ENCODE measurements around the gene RAET1G.

The RAET1G gene

DNA sequence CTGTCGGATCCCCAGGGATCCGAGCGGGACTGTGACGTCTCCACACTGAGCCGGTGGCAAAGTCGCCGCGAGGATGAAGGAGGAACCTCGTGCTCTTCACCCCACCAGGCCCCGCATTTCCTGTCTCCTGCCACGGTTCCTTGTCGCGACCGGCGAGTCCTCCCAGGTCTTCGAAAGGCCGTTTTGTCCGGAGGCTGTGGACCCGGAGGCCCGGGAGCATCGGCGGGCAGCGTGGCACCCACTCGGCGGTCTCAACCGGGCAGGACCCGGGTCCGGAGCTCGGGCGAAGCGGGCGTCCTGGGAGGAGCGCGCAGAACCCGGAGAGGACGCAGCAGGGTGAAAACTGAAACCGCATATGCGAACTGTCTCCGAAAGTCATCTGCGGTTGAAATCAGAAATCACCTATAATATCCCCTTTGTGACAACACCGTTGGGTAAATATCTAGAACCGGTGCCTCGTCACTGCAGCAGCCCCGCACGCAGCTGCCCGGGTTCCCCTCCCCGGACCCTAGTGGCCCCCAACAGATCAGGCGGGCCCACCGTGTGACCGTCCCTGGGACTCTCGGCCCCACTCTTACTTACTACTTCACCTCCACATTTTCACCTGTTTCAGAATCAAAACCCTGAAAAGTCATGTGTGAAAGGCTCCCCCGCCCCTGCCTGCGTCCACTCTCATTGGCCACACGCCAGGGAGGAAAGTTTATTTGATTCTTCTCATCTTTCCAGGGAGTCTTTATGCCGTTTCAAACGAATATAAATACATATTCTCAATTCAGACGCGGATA is 15.8 kb upstream of the RAET1G start:
- TF ChIP-seq POLR2AphosphoS5 (IDR thresholded peaks at IDR 0.05; ENCODE audit: low read depth, low read length), result no peak
- TF ChIP-seq FOXP2 (optimal IDR thresholded peaks at IDR 0.05; ENCODE audit: borderline replicate concordance, extremely low read depth, extremely low read length, insufficient read depth), result no peak
- TF ChIP-seq, protein P1, sequence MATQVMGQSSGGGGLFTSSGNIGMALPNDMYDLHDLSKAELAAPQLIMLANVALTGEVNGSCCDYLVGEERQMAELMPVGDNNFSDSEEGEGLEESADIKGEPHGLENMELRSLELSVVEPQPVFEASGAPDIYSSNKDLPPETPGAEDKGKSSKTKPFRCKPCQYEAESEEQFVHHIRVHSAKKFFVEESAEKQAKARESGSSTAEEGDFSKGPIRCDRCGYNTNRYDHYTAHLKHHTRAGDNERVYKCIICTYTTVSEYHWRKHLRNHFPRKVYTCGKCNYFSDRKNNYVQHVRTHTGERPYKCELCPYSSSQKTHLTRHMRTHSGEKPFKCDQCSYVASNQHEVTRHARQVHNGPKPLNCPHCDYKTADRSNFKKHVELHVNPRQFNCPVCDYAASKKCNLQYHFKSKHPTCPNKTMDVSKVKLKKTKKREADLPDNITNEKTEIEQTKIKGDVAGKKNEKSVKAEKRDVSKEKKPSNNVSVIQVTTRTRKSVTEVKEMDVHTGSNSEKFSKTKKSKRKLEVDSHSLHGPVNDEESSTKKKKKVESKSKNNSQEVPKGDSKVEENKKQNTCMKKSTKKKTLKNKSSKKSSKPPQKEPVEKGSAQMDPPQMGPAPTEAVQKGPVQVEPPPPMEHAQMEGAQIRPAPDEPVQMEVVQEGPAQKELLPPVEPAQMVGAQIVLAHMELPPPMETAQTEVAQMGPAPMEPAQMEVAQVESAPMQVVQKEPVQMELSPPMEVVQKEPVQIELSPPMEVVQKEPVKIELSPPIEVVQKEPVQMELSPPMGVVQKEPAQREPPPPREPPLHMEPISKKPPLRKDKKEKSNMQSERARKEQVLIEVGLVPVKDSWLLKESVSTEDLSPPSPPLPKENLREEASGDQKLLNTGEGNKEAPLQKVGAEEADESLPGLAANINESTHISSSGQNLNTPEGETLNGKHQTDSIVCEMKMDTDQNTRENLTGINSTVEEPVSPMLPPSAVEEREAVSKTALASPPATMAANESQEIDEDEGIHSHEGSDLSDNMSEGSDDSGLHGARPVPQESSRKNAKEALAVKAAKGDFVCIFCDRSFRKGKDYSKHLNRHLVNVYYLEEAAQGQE (IDR thresholded peaks at IDR 0.05; ENCODE audit: insufficient read depth in 1 of 2, low read depth in 2 of 2, low read length in 2 of 2), result no peak
- TF ChIP-seq SIN3A (IDR thresholded peaks at IDR 0.05; ENCODE audit: borderline replicate concordance, insufficient read depth, low read length), result no peak
- TF ChIP-seq TAF1 (IDR thresholded peaks at IDR 0.05; ENCODE audit: borderline replicate concordance, insufficient read depth, low read length), result no peak

DNA sequence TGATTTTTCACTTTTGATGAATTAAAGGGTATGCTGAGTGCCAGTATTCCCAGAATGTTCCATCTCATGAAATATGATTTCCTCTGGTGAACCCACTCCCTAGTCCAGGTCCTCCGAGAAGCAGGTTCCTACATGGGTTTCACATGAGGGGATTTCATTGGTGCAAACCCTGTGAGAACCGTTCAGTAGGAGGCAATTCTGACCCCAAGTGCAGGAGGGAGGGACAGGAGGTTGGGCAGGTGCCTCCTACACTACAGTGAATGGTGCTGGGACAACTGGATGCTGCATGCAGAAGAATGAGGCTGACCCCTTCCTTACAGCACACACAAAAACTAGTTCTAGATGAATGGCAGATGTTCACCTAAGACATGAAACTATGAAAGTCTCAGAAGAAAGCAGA is 13.8 kb upstream of the RAET1G start:
- no peak for TF ChIP-seq POLR2AphosphoS5 (IDR thresholded peaks at IDR 0.05; ENCODE audit: low read depth, low read length)
- no peak for TF ChIP-seq FOXP2 (optimal IDR thresholded peaks at IDR 0.05; ENCODE audit: borderline replicate concordance, extremely low read depth, extremely low read length, insufficient read depth)
- TF ChIP-seq, protein P1 (IDR thresholded peaks at IDR 0.05; ENCODE audit: insufficient read depth in 1 of 2, low read depth in 2 of 2, low read length in 2 of 2), result no peak
- TF ChIP-seq TAF1 (IDR thresholded peaks at IDR 0.05; ENCODE audit: borderline replicate concordance, insufficient read depth, low read length), result no peak
- TF ChIP-seq SIN3A (IDR thresholded peaks at IDR 0.05; ENCODE audit: borderline replicate concordance, insufficient read depth, low read length), result no peak

DNA sequence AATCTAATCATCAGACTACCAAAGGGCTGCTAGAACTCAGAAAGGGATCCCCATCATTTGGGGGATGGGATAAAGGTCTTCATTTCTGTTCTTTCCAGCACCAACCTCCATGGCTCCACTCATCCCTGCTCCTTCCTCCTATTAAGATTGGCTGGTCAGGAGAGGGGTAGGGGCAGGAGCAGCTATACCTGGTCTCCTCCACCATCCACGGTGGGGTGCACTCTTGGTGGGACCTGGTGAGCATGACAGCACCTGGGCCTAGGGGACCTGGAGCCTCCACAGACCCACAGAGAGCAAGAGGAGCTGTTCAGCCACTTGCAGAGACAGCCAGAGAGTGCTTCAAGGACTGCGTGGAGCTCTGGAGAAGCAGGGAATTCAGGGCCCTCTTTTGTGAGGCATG is 12.7 kb upstream of the RAET1G start:
- TF ChIP-seq, protein P1 (IDR thresholded peaks at IDR 0.05; ENCODE audit: insufficient read depth in 1 of 2, low read depth in 2 of 2, low read length in 2 of 2), result no peak
- TF ChIP-seq POLR2AphosphoS5 (IDR thresholded peaks at IDR 0.05; ENCODE audit: low read depth, low read length), result no peak
- no peak for TF ChIP-seq TAF1 (IDR thresholded peaks at IDR 0.05; ENCODE audit: borderline replicate concordance, insufficient read depth, low read length)
- no peak for TF ChIP-seq SIN3A (IDR thresholded peaks at IDR 0.05; ENCODE audit: borderline replicate concordance, insufficient read depth, low read length)
- no peak for TF ChIP-seq FOXP2 (optimal IDR thresholded peaks at IDR 0.05; ENCODE audit: borderline replicate concordance, extremely low read depth, extremely low read length, insufficient read depth)

DNA sequence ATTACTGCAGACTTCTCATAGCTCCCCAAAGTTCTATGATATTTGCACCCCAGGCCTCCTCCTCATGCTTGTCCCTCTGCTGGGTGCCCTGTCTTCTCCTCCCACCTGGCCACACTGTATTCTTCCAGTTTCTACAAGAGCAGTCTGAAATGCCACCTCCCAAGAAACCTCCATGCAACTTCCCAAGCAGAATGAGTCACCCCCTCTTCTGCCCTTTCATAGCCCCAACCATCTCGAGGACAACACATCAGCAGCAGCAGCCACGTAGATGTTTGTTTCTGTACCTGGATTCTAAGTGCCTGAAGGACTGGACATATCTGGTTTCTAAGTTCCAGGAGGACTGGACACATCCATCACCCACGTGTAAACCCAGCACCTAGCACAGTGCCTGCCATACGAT is 12.3 kb upstream of the RAET1G start:
- TF ChIP-seq SIN3A (IDR thresholded peaks at IDR 0.05; ENCODE audit: borderline replicate concordance, insufficient read depth, low read length) (no peak), POLR2AphosphoS5 (IDR thresholded peaks at IDR 0.05; ENCODE audit: low read depth, low read length) (no peak), FOXP2 (optimal IDR thresholded peaks at IDR 0.05; ENCODE audit: borderline replicate concordance, extremely low read depth, extremely low read length, insufficient read depth) (no peak), TAF1 (IDR thresholded peaks at IDR 0.05; ENCODE audit: borderline replicate concordance, insufficient read depth, low read length) (no peak)
- TF ChIP-seq, protein P1 (IDR thresholded peaks at IDR 0.05; ENCODE audit: insufficient read depth in 1 of 2, low read depth in 2 of 2, low read length in 2 of 2), result no peak

Measured in PFSK-1 (cell line).